Activated CD8-positive, alpha-beta T cell treated with anti-CD3 and anti-CD28 coated beads, Interleukin-2, amount 10 ng/mL, durations not matched to agents 7 days and 5 days (primary cell): ENCODE results near the gene NRM. TPM values are rescaled to one million over a fixed set of nuclear protein-coding genes. Genes with fewer than 3 reads are reported as not detected.
A peak's percentile ranks its signal among the peaks of the same experiment; 100 is the strongest.
"Not testable (repeated sequence)": the region's sequence is repeated elsewhere in the genome, so short reads cannot be mapped to it uniquely, and the experiment has no call there.

Experiments used
- ATAC-seq: fragments of 150-1000 bp; cut with Tn5 transposase; one replicate; pipeline ENCODE4 v1.10.0; 2021; ENCODE audit warnings: moderate library complexity
- CTCF ChIA-PET: fragments of 350-600 bp; sonication (Branson Sonifier 250); formaldehyde crosslinking; loops from one replicate; lab custom pipeline; 2021; ENCODE audit warnings: antibody characterized with exemption; lab: Charles Lee
- POLR2A ChIA-PET: fragments of 350-600 bp; sonication (Branson Sonifier 250); formaldehyde crosslinking; loops from one replicate; lab custom pipeline; 2021; ENCODE audit warnings: antibody characterized with exemption; lab: Charles Lee
- DNase-seq: peaks from one replicate; pipeline ENCODE4 v3.0.0-alpha.2; 2020
- H3K27ac Mint-ChIP-seq: one replicate; pipeline ENCODE4 v1.8.0; 2021; ENCODE audit warnings: mild to moderate bottlenecking, mixed read lengths
- H3K27me3 Mint-ChIP-seq: one replicate; pipeline ENCODE4 v1.8.0; 2021; ENCODE audit warnings: low read depth, mixed read lengths
- H3K36me3 Mint-ChIP-seq: one replicate; pipeline ENCODE4 v1.8.0; 2021; ENCODE audit warnings: low read depth, mixed read lengths
- H3K4me1 Mint-ChIP-seq: one replicate; pipeline ENCODE4 v1.8.0; 2021; ENCODE audit warnings: low read depth, mixed read lengths
- H3K4me3 Mint-ChIP-seq: one replicate; pipeline ENCODE4 v1.8.0; 2021; ENCODE audit warnings: mild to moderate bottlenecking, mixed read lengths
- H3K9me3 Mint-ChIP-seq: one replicate; pipeline ENCODE4 v1.8.0; 2022; ENCODE audit warnings: mixed read lengths; ENCODE audit not compliant: insufficient read depth
- total RNA-seq, 2 experiments: library from RNA; stranded (reverse); gene quantifications; one replicate each; pipeline ENCODE4 v1.2.3, GENCODE V29; 2021

Gene NRM
- total RNA-seq, 2 experiments from 2014 or later = 41.7 to 44.6 TPM

DNA sequence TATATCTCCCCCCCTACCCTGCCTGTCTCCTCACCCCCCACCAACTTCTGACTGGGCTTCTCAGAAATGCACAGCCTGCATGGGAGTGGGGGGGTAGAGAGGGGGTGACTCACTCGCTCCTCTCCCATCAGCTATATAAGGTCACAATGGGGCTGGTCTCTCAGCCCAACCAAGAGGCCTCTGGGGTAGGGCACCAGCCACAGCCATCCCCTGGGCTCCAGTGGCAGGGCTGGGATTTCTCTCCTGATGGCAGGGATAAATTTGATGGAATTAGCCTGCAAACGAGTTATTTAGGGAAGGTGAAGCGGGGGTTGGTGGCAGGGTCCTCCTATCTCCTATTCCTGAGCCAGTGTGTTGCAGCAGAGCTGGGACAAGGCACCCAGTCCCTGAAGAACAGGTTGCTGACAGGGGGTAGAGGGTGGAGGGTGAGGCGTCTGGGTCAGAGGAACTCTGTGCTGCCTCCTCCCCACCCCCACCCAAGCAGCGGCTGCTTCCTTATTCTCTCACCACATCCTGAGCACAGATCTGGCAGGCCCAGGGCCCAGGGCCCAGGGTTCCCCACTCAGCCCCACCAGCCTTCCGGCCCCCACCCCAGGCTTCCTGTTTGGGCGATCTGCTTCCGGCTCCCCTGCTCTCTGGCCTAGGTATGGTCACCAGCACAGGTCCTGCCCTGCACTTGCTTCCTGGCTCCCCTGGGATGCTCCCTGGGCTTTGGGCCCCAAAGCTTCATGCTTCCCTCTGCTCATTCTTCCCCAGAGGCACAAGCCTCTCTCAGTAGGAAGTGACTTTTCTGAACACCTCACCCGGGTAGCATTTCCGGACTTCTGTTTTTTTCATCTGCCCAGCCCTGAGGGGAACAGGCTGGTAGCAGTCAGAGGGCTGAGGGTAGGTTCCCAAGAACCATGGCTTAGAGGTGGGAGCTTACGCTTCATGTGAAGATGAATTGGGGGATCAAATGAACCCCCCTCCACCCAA lies 8.4 kb downstream of the NRM start:
- Mint-ChIP-seq H3K27me3 (no peaks in the 10 kb centered on the region), H3K4me1 (peaks cover 18% of the 10 kb centered on the region), H3K36me3 (peaks cover 86% of the 10 kb centered on the region), H3K9me3 (no peaks in the 10 kb centered on the region), H3K4me3 (peak overlapping the region; percentile 93), H3K27ac (peak overlapping the region; percentile 98)
- ChIA-PET CTCF (interaction anchor here (1.0 to 15.7 kb wide), 5 partner anchors 10 to 233 kb away, joined by 3 to 686 read pairs (median 4); partner anchors contain the start of genes DHX16, MDC1 and TUBB), POLR2A (interaction anchor here (0.7 to 8.3 kb wide), 15 partner anchors 11 to 409 kb away, joined by 3 to 343 read pairs (median 7); partner anchors contain the start of genes DHX16, MDC1, MRPS18B and PPP1R10)
- ATAC-seq (peak; percentile 56), DNase-seq (peak; percentile 95)

GRCh38 chr6:30681766-30682142 lies 9.0 kb downstream of the NRM start:
- ChIA-PET CTCF (interaction anchor here (0.7 to 15.7 kb wide), 7 partner anchors 9 to 234 kb away, joined by 3 to 686 read pairs (median 4); partner anchors contain the start of genes DHX16, MDC1 and TUBB), POLR2A (interaction anchor here (0.7 to 8.3 kb wide), 12 partner anchors 10 to 88 kb away, joined by 3 to 343 read pairs (median 8); partner anchors contain the start of genes DHX16, MDC1, MRPS18B and PPP1R10)
- peak overlapping the region; percentile 93 for H3K4me3 Mint-ChIP-seq
- H3K4me1 Mint-ChIP-seq = peaks cover 22% of the 10 kb centered on the region
- H3K27me3 Mint-ChIP-seq = no peaks in the 10 kb centered on the region
- peaks cover 93% of the 10 kb centered on the region for H3K36me3 Mint-ChIP-seq
- H3K27ac Mint-ChIP-seq = peak overlapping the region; percentile 98
- H3K9me3 Mint-ChIP-seq = no peaks in the 10 kb centered on the region
- ATAC-seq (no peak), DNase-seq (peak; percentile 51)

DNA sequence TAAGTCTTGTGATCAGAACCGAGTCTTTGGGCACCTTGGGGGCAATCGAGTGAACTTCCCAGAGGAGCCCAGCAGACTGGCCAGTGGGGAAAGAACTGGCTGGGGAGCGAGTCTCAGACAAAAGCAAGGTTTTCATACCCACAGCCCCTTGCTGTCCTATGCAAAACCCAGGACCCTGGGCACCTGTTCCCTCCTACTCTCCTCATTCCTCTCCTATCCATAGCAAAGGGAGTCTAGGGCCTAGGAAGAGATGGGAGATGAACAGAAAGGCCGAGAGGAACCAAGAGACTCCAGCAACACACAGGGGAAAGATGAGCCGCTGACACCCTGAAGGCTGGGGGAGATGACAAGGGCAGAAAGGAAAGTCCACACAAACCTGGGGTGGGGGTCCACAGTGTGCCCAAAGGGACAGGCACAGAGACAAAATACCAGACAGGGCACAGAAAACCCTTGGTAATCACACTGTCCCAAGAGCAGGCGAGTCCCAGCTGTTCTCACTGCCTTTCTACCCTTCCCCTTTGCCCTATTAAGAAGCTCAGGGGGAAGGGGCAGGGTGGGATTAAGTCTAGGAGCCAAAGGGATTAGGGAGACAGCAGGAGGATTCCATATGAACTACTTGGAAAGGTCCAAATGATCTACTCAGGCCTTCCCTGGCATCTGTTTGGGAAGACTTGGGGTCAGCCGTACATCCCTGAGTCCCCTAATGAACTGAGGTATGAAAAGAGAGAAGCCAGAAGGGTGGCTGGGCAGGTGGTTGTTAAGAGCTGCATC lies 10.8 kb downstream of the NRM start:
- POLR2A ChIA-PET = interaction anchor here (0.6 to 8.3 kb wide), 11 partner anchors 8 to 64 kb away, joined by 3 to 343 read pairs (median 8); partner anchors contain the start of genes DHX16, MDC1, MRPS18B and PPP1R10
- peaks cover 90% of the 10 kb centered on the region for H3K36me3 Mint-ChIP-seq
- peak overlapping the region; percentile 93 for H3K4me3 Mint-ChIP-seq
- H3K4me1 Mint-ChIP-seq = peaks cover 30% of the 10 kb centered on the region
- H3K27ac Mint-ChIP-seq = peak overlapping the region; percentile 98
- peak; percentile 37 for DNase-seq
- no peak for ATAC-seq
- CTCF ChIA-PET = interaction anchor here (0.7 to 15.7 kb wide), 23 partner anchors 8 to 236 kb away, joined by 3 to 686 read pairs (median 5); partner anchors contain the start of genes ABCF1, MDC1, MRPS18B and TUBB
- H3K9me3 Mint-ChIP-seq = no peaks in the 10 kb centered on the region
- no peaks in the 10 kb centered on the region for H3K27me3 Mint-ChIP-seq

- Mint-ChIP-seq H3K27me3 (no peaks in the 10 kb centered on the region), H3K4me1 (peaks cover 30% of the 10 kb centered on the region), H3K9me3 (no peaks in the 10 kb centered on the region), H3K36me3 (peaks cover 84% of the 10 kb centered on the region), H3K4me3 (peak overlapping the region; percentile 93), H3K27ac (peak overlapping the region; percentile 98)
- DNase-seq = peak; percentile 94
- ChIA-PET POLR2A (interaction anchor here (0.7 to 8.3 kb wide), 10 partner anchors 9 to 63 kb away, joined by 3 to 343 read pairs (median 5); partner anchors contain the start of genes FLOT1, MDC1, MRPS18B and PPP1R10), CTCF (interaction anchor here (0.6 to 15.7 kb wide), 40 partner anchors 9 to 237 kb away, joined by 3 to 686 read pairs (median 5); partner anchors contain the start of genes ABCF1, IER3, MDC1 and MRPS18B)
- peak; percentile 54 for ATAC-seq
Measured at GRCh38 chr6:30678964-30679726, 11.6 kb downstream of the NRM start.

DNA sequence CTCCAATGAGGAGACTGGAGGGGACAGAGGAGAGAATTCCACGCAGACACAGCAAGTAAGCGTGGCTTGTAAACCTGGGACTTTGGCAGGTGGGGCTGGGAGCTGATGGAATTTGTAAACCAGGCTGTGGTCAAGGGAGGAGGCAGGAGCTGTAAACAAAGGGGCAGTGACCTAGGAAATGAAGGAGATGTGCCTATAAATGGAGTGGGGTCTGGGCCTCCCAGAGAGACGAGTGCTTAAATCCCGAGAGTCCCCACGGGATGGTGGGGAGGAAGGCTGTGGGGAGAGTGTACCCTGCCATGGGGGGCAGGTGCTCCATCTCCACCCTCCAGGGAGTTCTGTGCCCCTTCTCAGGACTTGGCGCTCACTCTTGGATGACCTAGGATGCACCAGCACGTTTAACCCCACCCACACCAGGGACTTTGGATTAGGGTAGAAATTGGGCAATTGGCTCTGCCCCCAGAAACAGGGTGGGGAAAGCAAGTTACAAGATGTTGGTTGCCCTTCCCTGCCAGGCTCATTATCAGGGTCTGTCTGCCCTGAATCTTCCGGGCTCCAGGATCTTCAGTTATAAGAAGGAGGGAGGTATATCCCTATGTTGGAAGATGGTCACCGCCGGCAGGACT lies 14.0 kb downstream of the NRM start:
- Mint-ChIP-seq H3K9me3 (no peaks in the 10 kb centered on the region), H3K4me1 (peaks cover 40% of the 10 kb centered on the region), H3K36me3 (peaks cover 63% of the 10 kb centered on the region), H3K27me3 (no peaks in the 10 kb centered on the region), H3K4me3 (no peak overlapping the region), H3K27ac (no peak overlapping the region)
- no peak for DNase-seq
- POLR2A ChIA-PET = interaction anchor here (1.1 to 1.2 kb wide), 4 partner anchors 43 to 67 kb away, joined by 3 to 7 read pairs (median 4); partner anchors contain the start of genes IER3 and TUBB
- no peak for ATAC-seq
- CTCF ChIA-PET = interaction anchor here (15.7 kb wide), 1 partner anchor 44 kb away, joined by 686 read pairs; the partner anchor contains the start of genes MDC1 and TUBB

DNA sequence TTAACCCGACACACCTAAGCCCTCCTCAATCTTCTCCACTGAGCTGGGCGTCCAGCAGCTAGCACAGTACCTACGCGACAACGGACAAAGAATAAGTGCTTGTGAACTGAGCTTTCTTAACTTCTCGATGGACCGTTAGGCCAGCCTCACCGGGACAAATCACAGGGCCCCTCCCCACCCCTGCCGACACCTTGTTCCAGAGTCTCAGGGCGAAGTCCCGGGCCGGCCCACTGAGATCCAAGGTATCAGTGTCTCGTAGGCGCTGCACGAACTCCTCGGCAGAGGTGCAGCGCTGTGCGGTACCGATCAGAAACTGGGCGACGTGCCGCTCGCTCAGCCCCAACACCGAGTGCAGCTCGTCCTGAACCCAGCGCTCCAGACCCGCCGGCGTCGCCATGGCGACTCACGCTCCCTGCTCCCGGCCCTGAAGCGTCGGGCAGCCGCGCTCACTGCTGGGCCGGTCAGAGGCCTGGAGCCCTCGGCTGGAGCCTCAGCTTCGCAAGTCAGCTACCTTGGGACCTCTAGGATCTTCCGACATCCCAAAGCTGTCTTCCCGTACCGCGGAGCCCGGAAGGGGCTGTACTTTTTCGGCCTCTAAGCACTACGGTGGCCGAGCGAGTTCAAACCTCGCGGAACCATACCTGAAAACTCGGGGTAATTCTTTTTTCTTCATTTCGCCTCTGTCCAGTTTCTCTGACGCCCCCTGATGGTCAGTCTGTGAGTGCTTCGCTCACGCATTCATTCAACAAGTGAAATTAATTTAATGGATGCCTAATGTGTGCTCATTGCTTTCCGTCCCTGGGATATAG lies 18.1 kb downstream of the NRM start, which contains the start of gene DHX16:
DHX16 (minus strand) TSS at position 562 of the 809 bp plus-strand sequence; CDS start at position 397, 165 bp downstream.
- Mint-ChIP-seq H3K4me3 (peak within 1 kb of the TSS; percentile 93), H3K27ac (peak within 1 kb of the TSS; percentile 78), H3K36me3 (peaks cover 46% of the 10 kb centered on the region), H3K4me1 (peaks cover 39% of the 10 kb centered on the region), H3K27me3 (no peaks in the 10 kb centered on the region), H3K9me3 (no peaks in the 10 kb centered on the region)
- ChIA-PET POLR2A (interaction anchor here (0.7 to 2.3 kb wide), 10 partner anchors 8 to 191 kb away, joined by 3 to 14 read pairs (median 6); partner anchors contain the start of genes ATAT1, MRPS18B and PPP1R10), CTCF (interaction anchor here (0.7 to 15.7 kb wide), 26 partner anchors 9 to 229 kb away, joined by 3 to 686 read pairs (median 6); partner anchors contain the start of genes ATAT1, C6orf136, MDC1 and MRPS18B)
- ATAC-seq (peak; percentile 86), DNase-seq (peak; percentile 95)

GRCh38 chr6:30670760-30671527 lies 19.8 kb downstream of the NRM start:
- peaks cover 36% of the 10 kb centered on the region for H3K4me1 Mint-ChIP-seq
- ChIA-PET POLR2A (interaction anchor here (0.6 to 2.3 kb wide), 3 partner anchors 11 to 1708 kb away, joined by 3 to 14 read pairs (median 10); no protein-coding TSS in a partner anchor), CTCF (interaction anchor here (0.5 to 15.7 kb wide), 10 partner anchors 16 to 218 kb away, joined by 3 to 686 read pairs (median 4); partner anchors contain the start of genes MDC1 and TUBB)
- DNase-seq (no peak), ATAC-seq (no peak)
- peaks cover 41% of the 10 kb centered on the region for H3K36me3 Mint-ChIP-seq
- peak overlapping the region; percentile 93 for H3K4me3 Mint-ChIP-seq
- peak overlapping the region; percentile 64 for H3K27ac Mint-ChIP-seq
- H3K9me3 Mint-ChIP-seq = no peaks in the 10 kb centered on the region
- no peaks in the 10 kb centered on the region for H3K27me3 Mint-ChIP-seq

GRCh38 chr6:30666300-30666699 lies 24.5 kb downstream of the NRM start:
- ATAC-seq, H3K27me3 Mint-ChIP-seq, H3K9me3 Mint-ChIP-seq, POLR2A ChIA-PET, H3K4me3 Mint-ChIP-seq, DNase-seq: not testable (repeated sequence)
- CTCF ChIA-PET = interaction anchor here (1.4 to 2.8 kb wide), 2 partner anchors 40 to 64 kb away, joined by 4 to 9 read pairs; no protein-coding TSS in a partner anchor
- Mint-ChIP-seq H3K4me1 (peaks cover 23% of the 10 kb centered on the region), H3K36me3 (peaks cover 67% of the 10 kb centered on the region), H3K27ac (peak overlapping the region; percentile 34)
